Kidney capillary endothelial cell (primary cell): ENCODE results near the gene NLRC4.
"Not testable (repeated sequence)": the region's sequence is repeated elsewhere in the genome, so short reads cannot be mapped to it uniquely, and the experiment has no call there.

Experiments used
- DNase-seq: peaks from one replicate; pipeline ENCODE4 v3.0.0-alpha.2; 2018; ENCODE audit warnings: low spot score

NLRC4 gene, protein sequence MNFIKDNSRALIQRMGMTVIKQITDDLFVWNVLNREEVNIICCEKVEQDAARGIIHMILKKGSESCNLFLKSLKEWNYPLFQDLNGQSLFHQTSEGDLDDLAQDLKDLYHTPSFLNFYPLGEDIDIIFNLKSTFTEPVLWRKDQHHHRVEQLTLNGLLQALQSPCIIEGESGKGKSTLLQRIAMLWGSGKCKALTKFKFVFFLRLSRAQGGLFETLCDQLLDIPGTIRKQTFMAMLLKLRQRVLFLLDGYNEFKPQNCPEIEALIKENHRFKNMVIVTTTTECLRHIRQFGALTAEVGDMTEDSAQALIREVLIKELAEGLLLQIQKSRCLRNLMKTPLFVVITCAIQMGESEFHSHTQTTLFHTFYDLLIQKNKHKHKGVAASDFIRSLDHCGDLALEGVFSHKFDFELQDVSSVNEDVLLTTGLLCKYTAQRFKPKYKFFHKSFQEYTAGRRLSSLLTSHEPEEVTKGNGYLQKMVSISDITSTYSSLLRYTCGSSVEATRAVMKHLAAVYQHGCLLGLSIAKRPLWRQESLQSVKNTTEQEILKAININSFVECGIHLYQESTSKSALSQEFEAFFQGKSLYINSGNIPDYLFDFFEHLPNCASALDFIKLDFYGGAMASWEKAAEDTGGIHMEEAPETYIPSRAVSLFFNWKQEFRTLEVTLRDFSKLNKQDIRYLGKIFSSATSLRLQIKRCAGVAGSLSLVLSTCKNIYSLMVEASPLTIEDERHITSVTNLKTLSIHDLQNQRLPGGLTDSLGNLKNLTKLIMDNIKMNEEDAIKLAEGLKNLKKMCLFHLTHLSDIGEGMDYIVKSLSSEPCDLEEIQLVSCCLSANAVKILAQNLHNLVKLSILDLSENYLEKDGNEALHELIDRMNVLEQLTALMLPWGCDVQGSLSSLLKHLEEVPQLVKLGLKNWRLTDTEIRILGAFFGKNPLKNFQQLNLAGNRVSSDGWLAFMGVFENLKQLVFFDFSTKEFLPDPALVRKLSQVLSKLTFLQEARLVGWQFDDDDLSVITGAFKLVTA

DNA sequence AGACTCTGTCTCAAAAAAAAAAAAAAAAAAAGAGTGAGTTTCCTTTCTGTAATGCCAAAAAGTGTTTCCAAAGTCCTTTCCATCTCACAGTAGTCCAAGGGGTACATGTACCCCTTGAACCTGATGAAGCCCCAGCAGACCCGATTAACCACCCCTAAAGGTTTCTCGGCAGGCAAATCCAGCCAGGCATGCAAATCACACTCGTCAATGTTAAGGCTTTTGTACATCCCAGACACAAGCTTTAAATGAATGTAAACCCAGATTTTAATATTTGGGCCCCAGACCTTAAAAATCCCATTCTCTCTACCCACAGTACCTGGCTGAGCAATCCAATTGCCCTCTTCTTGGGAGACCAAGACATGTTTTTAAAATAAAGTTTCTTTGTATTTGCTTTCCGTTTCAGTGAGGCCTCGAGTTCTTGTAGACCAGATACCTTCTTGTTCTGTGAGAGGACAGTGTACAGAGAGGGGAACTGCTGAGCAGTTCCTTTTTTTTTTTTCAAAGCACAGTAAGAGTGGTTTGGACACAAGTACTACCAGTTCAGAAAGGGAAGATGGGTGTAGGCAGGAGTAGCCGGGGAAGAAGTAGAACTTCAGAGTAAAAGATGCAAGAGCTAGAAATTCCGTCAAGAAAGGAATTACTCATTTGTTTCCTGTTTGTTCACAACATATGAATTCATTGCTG is at the start of gene NLRC4:
NLRC4 (minus strand) TSS at position 465 of the 684 bp plus-strand sequence. CDS start 8,111 bp downstream, outside the sequence.
- DNase-seq: no peak

- no peak for DNase-seq
Observed at GRCh38 chr2:32310577-32310976, 45.9 kb upstream of the NLRC4 start.

DNA sequence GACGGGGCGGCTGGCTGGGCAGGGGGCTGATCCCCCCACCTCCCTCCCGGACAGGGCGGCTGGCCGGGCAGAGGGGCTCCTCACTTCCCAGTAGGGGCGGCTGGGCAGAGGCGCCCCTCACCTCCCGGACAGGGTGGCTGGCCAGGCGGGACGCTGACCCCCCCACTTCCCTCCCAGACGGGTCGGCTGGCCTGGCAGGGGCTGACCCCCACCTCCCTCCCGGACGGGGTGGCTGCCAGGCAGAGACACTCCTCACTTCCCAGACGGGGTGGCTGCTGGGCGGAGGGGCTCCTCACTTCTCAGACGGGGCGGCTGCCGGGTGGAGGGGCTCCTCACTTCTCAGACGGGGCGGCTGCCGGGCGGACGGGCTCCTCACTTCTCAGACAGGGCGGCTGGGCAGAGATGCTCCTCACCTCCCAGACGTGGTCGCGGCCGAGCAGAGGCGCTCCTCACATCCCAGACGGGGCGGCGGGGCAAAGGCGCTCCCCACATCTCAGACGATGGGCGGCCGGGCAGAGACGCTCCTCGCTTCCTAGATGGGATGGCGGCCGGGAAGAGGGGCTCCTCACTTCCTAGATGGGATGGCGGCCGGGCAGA is 29.4 kb upstream of the NLRC4 start:
- not testable (repeated sequence) for DNase-seq

DNA sequence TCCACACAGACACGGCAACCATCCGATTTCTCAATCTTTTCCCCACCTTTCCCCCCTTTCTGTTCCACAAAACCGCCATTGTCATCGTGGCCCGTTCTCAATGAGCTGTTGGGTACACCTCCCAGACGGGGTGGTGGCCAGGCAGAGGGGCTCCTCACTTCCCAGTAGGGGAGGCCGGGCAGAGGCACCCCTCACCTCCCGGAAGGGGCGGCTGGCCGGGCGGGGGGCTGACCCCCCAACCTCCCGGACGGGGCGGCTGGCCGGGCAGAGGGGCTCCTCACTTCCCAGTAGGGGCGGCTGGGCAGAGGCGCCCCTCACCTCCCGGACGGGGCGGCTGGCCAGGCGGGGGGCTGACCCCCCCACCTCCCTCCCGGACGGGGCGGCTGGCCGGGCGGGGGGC is 28.8 kb upstream of the NLRC4 start:
- not testable (repeated sequence) for DNase-seq

DNA sequence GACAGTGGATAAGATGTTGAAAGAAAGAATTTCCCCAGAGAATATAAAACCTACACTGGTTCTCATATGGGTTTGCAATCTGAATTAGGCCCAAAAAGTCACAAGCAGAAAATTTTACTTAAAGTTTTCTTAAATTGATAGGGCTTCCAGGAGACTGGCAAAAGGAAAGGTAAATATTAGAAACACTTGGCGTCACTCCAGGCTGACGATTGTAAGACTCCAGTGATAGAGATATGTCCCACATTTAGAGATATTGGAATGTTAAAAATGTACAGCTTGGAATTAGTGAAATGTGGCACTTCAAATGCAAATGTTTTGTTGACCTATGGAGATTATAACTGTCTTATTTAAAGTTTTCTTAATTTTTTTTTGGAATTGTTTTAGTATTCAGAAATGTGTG is 27.1 kb upstream of the NLRC4 start:
- DNase-seq: no peak

DNA sequence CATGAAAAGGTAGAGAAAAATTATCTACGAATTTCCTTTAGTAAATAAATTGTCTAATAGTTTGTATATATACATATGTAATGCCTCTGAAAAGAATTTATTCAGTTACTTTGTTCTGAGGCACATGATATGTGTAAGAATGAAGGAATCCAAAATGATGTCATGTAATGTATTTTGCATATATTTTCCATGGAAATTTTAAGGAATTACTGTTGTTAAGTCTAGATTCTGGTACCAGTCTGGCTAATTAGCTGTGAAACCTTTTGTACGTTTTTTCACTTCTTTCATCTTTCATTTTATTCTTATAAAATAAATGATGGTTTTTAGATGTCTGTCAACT is 25.3 kb upstream of the NLRC4 start:
- DNase-seq: no peak

GRCh38 chr2:32289165-32289999 is 24.7 kb upstream of the NLRC4 start:
- DNase-seq: peak; percentile 75

DNA sequence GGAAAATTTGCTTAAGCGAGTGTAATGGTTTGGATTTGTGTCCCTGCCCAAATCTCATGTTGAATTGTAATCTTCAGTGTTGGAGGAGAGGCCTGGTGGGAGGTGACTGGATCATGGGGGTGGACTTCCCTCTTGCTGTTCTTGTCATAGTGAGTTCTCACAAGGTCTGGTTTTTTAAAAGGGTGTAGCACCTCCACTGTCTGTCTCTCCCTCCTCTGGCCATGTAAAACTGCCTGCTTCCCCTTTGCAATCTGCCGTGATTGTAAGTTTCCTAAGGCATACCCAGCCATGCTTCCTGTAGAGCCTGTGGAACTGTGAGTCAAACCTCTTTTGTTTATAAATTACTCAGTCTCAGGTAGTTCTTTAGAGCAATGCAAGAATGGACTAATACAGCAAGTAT is 19.6 kb upstream of the NLRC4 start:
- DNase-seq: peak; percentile 60

DNA sequence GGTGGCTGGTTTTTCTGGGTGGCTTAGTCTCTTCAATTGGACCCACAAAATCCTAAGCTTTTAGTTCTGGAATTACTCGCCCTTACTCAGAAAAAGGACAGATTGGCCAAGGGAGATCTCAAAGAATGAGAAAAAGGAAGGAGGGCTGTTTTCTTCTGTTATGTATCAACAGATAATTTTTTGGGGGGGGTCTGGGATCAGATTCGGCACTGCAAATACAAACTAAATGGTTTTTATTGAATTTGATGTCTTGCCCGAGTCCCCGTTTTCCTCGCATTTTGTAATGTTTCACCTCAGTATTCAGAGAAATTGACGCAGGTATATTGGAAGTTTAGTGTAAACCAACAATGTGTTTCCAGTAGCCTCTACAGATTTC is 13.8 kb upstream of the NLRC4 start:
- DNase-seq: no peak

- peak; percentile 91 for DNase-seq
Observed at GRCh38 chr2:32277674-32278477, 13.2 kb upstream of the NLRC4 start, which contains the start of gene YIPF4. TSS of gene YIPF4 (plus strand) at chr2:32277904. CDS start at chr2:32278156, 252 bp downstream.

DNA sequence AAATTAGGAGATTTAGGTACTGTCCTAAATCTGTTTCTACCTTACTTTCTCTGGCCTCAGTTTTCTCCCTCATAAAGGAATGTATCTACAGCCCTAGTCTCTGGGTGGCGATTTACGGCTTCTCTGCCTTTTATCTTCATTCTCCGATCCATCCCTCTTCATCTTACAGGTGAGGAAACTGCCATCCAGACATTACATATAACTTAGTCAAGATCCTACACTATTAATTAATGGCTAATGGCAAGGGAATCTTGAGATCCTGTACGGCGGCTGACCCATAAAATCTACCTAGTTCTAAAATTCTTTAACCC is 12.6 kb upstream of the NLRC4 start:
- DNase-seq: no peak

DNA sequence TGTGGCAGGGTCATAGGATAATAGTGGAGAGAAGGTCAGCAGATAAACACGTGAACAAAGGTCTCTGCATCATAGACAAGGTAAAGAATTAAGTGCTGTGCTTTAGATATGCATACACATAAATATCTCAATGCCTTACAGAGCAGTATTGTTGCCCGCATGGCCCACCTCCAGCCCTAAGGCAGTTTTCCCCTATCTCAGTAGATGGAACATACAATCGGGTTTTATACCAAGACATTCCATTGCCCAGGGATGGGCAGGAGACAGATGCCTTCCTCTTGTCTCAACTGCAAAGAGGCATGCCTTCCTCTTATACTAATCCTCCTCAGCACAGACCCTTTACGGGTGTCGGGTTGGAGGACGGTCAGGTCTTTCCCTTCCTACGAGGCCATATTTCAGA is 11.1 kb upstream of the NLRC4 start:
- DNase-seq: not testable (repeated sequence)

DNA sequence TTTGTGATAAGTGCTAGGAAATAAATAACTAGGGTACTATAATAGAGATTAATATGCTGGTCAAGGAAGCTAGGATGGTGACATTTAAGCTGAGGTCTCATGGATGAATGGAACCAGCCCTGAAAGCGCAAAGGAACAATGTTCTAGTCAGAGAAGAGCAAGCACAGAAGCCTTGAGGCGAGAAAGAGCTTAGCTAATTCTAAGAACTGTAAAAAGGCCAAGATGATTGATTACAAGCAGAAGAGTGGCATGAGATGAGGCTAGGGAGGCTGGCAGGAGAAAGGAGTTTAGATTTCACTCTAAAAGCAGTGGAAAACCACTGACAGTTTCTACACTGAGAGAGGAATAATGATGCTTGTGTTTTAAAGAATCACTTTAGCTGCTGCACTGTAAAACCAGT is 9.6 kb upstream of the NLRC4 start:
- no peak for DNase-seq

- DNase-seq: no peak
Observed at GRCh38 chr2:32272279-32272678, 7.6 kb upstream of the NLRC4 start.

DNA sequence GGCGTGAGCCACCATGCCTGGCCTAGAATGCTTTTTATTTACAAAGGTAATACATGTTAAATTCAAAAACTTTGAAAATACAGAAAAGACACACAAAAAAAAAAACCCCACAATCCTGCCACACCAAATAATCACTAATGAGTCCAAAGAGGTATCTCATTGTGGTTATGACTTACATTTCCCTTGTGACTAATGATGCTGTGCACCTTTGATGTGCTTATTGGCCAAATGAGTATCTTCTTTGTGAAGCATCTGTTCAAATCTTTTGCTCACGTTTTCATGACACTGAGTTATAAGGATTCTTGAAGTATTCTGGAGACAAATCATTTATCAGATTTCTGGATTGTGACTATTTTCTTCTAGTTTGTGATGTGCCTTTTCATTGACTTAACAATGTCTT is 6.4 kb upstream of the NLRC4 start:
- no peak for DNase-seq

DNA sequence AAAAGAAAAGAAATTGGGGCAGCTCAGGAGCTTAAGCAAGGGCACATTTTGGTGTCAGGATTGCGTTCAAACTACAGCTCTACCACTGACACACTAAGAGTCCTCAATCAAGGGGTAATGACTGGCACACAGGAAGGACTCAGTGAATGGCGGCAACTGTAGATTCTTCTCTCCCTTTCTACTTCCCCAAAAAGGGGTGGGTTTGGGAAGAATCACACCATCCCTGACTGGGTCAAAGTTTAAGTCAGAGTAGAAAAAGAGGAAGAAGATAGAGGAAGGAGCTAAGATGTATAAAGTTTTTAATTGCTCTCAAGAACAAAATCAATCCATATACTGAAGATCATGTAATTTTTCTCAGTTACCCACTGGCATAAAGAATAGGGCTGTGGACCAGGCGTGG is 2.6 kb downstream of the NLRC4 start:
- no peak for DNase-seq

DNA sequence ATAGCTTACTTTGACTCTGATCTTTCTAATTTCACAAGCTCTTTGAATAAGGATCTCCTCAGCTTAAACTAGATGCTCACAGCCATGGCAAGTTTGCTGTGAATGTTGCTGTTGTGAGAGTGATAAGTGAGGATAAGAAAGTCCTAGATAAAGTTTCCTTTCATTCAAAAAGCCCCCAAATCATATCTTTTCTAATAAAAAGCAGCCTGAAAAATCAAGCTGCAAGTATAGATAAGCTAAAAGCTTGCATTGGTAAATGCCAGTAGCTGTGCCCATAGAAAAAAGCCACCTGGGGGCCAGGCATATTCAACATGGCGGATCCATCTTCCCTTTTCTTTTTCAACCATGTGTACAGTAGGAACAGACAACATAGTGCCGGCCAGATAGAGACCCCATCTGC is 4.3 kb downstream of the NLRC4 start:
- no peak for DNase-seq

DNA sequence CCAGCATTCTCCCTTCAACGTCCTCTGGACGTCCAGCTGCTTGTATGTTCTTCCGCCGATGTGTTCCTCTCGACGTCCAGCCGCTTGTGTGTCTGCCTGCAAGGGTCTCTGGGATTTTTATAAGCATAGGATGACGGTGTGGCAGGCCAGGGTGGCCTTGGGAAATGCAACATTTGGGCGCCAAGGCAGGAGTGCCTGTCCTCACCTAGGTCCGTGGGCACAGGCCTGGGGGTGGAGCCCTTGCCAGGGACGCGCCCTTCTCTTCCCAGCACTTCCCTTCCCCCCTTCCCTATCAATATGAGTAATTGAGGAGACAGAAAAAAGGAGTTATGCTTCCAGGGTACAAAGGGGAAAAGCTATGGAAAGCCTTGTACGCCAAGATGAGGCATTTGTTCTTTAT is 6.4 kb downstream of the NLRC4 start:
- no peak for DNase-seq

GRCh38 chr2:32250290-32250689 is 14.4 kb downstream of the NLRC4 start:
- DNase-seq: no peak

- no peak for DNase-seq
Observed at GRCh38 chr2:32249731-32250236, 14.9 kb downstream of the NLRC4 start.
